ENCODE data around the gene KIAA1958.

KIAA1958 gene

DNA sequence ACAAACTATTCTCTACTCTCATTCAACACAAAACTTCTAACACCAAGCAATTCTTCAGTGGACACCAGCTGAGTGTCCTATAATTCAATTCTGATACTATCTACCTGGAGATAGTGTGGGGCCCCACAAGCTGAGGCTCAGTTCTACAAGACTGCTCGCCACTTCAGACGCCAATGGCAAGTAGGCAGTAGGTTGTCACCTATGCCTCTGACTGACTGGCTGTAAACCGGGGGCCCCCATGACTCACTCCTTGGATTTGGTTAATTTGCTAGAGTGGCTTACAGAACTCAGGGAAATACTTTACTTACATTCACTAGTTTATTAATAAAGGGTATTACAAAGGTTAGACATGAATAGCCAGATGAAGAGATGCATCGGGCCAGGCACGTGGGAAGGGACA is 209.8 kb downstream of the KIAA1958 start:
- Histone ChIP-seq H3K4me2 (ENCODE audit: low read length) (no peak overlapping the region), H3K27me3 (ENCODE audit: insufficient read depth, low read length) (no peaks in the 10 kb centered on the region), H3K36me3 (ENCODE audit: insufficient read depth, low read length) (peaks cover 50% of the 10 kb centered on the region), H3K4me3 (ENCODE audit: low read depth, low read length, poor library complexity, severe bottlenecking) (no peak overlapping the region), H3F3A (ENCODE audit: insufficient read depth, low read length) (no peaks in the 10 kb centered on the region), H3K27ac (ENCODE audit: low read depth, low read length, poor library complexity, severe bottlenecking) (no peak overlapping the region), H3K79me2 (ENCODE audit: insufficient read depth, low read length) (peaks cover 4% of the 10 kb centered on the region; the same call in 1 of the 2 replicates), H2AFZ (ENCODE audit: low read length) (no peak overlapping the region), H3K9me2 (ENCODE audit: low read depth, low read length) (no peaks in the 10 kb centered on the region), H3K9me3 (ENCODE audit: low read length) (no peaks in the 10 kb centered on the region), H3K9ac (ENCODE audit: low read length) (no peak overlapping the region), H3K4me1 (ENCODE audit: insufficient read depth, low read length, severe bottlenecking) (peaks cover 5% of the 10 kb centered on the region), H4K20me1 (ENCODE audit: insufficient read depth, low read length) (no peaks in the 10 kb centered on the region)
- no peak for TF ChIP-seq CTCF (IDR thresholded peaks at IDR 0.05; ENCODE audit: low read length)
- TF ChIP-seq EZH2 (IDR thresholded peaks at IDR 0.05; ENCODE audit: borderline replicate concordance, low read length), result no peak

DNA sequence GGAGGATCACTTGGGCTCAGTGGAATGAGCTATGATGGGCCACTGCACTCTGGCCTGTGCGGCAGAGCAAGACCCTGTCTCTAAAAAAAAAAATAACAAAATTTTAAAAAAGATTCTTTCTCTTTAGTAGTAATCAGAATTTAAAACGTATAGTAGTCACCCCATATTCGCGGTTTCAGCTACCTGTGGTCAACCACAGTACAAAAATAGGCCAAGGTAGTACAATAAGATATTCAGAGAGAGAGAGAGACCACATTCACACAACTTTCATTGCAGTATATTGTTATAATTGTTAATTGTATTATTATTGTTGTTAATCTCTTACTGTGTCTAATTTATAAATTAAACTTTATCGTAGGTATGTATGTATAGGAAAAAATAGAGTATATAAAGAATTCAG is 212.6 kb downstream of the KIAA1958 start:
- no peaks in the 10 kb centered on the region for H3F3A ChIP-seq (ENCODE audit: insufficient read depth, low read length)
- H3K9me3 ChIP-seq (ENCODE audit: low read length), result no peaks in the 10 kb centered on the region
- H3K4me2 ChIP-seq (ENCODE audit: low read length), result no peak overlapping the region
- H3K9me2 ChIP-seq (ENCODE audit: low read depth, low read length), result no peaks in the 10 kb centered on the region
- no peaks in the 10 kb centered on the region for H4K20me1 ChIP-seq (ENCODE audit: insufficient read depth, low read length)
- TF ChIP-seq CTCF (IDR thresholded peaks at IDR 0.05; ENCODE audit: low read length), result no peak
- no peak for TF ChIP-seq EZH2 (IDR thresholded peaks at IDR 0.05; ENCODE audit: borderline replicate concordance, low read length)
- peaks cover 44% of the 10 kb centered on the region for H3K36me3 ChIP-seq (ENCODE audit: insufficient read depth, low read length)
- H3K27me3 ChIP-seq (ENCODE audit: insufficient read depth, low read length), result no peaks in the 10 kb centered on the region
- no peak overlapping the region for H3K9ac ChIP-seq (ENCODE audit: low read length)
- peaks cover 19% of the 10 kb centered on the region for H3K79me2 ChIP-seq (ENCODE audit: insufficient read depth, low read length)
- H2AFZ ChIP-seq (ENCODE audit: low read length), result no peak overlapping the region
- no peak overlapping the region for H3K27ac ChIP-seq (ENCODE audit: low read depth, low read length, poor library complexity, severe bottlenecking)
- no peak overlapping the region for H3K4me3 ChIP-seq (ENCODE audit: low read depth, low read length, poor library complexity, severe bottlenecking)
- peaks cover 5% of the 10 kb centered on the region for H3K4me1 ChIP-seq (ENCODE audit: insufficient read depth, low read length, severe bottlenecking)

GRCh38 chr9:112700085-112700484 is 213.5 kb downstream of the KIAA1958 start:
- peaks cover 25% of the 10 kb centered on the region for H3K79me2 ChIP-seq (ENCODE audit: insufficient read depth, low read length)
- H4K20me1 ChIP-seq (ENCODE audit: insufficient read depth, low read length), result no peaks in the 10 kb centered on the region
- H3F3A ChIP-seq (ENCODE audit: insufficient read depth, low read length), result no peaks in the 10 kb centered on the region
- peaks cover 39% of the 10 kb centered on the region for H3K36me3 ChIP-seq (ENCODE audit: insufficient read depth, low read length)
- no peaks in the 10 kb centered on the region for H3K9me3 ChIP-seq (ENCODE audit: low read length)
- no peak overlapping the region for H3K4me2 ChIP-seq (ENCODE audit: low read length)
- H3K27ac ChIP-seq (ENCODE audit: low read depth, low read length, poor library complexity, severe bottlenecking), result no peak overlapping the region
- no peaks in the 10 kb centered on the region for H3K27me3 ChIP-seq (ENCODE audit: insufficient read depth, low read length)
- TF ChIP-seq EZH2 (IDR thresholded peaks at IDR 0.05; ENCODE audit: borderline replicate concordance, low read length) (no peak), CTCF (IDR thresholded peaks at IDR 0.05; ENCODE audit: low read length) (no peak)
- H3K9ac ChIP-seq (ENCODE audit: low read length), result no peak overlapping the region
- no peak overlapping the region for H3K4me3 ChIP-seq (ENCODE audit: low read depth, low read length, poor library complexity, severe bottlenecking)
- H3K4me1 ChIP-seq (ENCODE audit: insufficient read depth, low read length, severe bottlenecking), result peaks cover 5% of the 10 kb centered on the region
- no peak overlapping the region for H2AFZ ChIP-seq (ENCODE audit: low read length)
- no peaks in the 10 kb centered on the region for H3K9me2 ChIP-seq (ENCODE audit: low read depth, low read length)
